Embryonic facial prominence (tissue), 1 donor: Measurements from ENCODE around the gene CYP27C1.
"Not testable (repeated sequence)": the region's sequence is repeated elsewhere in the genome, so short reads cannot be mapped to it uniquely, and the experiment has no call there.

Experiments
- DNase-seq: peaks from one replicate; pipeline ENCODE4 v3.0.0-alpha.2; 2016; ENCODE audit errors: extremely low spot score

The CYP27C1 gene

GRCh38 chr2:127220102-127220767, at the start of gene CYP27C1:
CYP27C1 (minus strand) TSS chr2:127220299; CDS start chr2:127220270, 29 bp downstream.
- DNase-seq = peak; percentile 45

GRCh38 chr2:127261804-127262406, 41.8 kb upstream of the CYP27C1 start:
- DNase-seq = peak; percentile 6

- DNase-seq = no peak
These were observed 39.3 kb upstream of the CYP27C1 start for GRCh38 chr2:127259355-127259754.

GRCh38 chr2:127256866-127257265, 36.8 kb upstream of the CYP27C1 start:
- no peak for DNase-seq

- DNase-seq = no peak
These were observed 36.3 kb upstream of the CYP27C1 start for GRCh38 chr2:127256381-127256780.

- no peak for DNase-seq
These were observed 35.6 kb upstream of the CYP27C1 start for GRCh38 chr2:127255721-127256120.

GRCh38 chr2:127255146-127255545, 35.0 kb upstream of the CYP27C1 start:
- DNase-seq = no peak

GRCh38 chr2:127254386-127254981, 34.4 kb upstream of the CYP27C1 start:
- DNase-seq = no peak

GRCh38 chr2:127241184-127241583, 21.1 kb upstream of the CYP27C1 start:
- not testable (repeated sequence) for DNase-seq

GRCh38 chr2:127239395-127239794, 19.3 kb upstream of the CYP27C1 start:
- no peak for DNase-seq

GRCh38 chr2:127237768-127238167, 17.7 kb upstream of the CYP27C1 start:
- not testable (repeated sequence) for DNase-seq

- DNase-seq = no peak
These were observed 15.1 kb upstream of the CYP27C1 start for GRCh38 chr2:127235082-127235702.

GRCh38 chr2:127233710-127234109, 13.6 kb upstream of the CYP27C1 start:
- DNase-seq = no peak

- DNase-seq = no peak
These were observed 11.2 kb upstream of the CYP27C1 start for GRCh38 chr2:127231130-127231865.

GRCh38 chr2:127229555-127229954, 9.5 kb upstream of the CYP27C1 start:
- no peak for DNase-seq

GRCh38 chr2:127228102-127228501, 8.0 kb upstream of the CYP27C1 start:
- no peak for DNase-seq

- DNase-seq = not testable (repeated sequence)
These were observed 7.2 kb upstream of the CYP27C1 start for GRCh38 chr2:127227264-127227660.

GRCh38 chr2:127226520-127227263, 6.6 kb upstream of the CYP27C1 start:
- no peak for DNase-seq

- DNase-seq = no peak
These were observed 6.0 kb upstream of the CYP27C1 start for GRCh38 chr2:127226132-127226519.

GRCh38 chr2:127225186-127225960, 5.3 kb upstream of the CYP27C1 start:
- DNase-seq = no peak
